MM.1S (cell line): ENCODE data around the gene GAK.

Experiments used
- DNase-seq: peaks from one replicate; pipeline ENCODE4 v3.0.0-alpha.2; 2015
- H2AFZ ChIP-seq: fragments of 300-600 bp; sonication (generic); 2 replicates; pipeline ENCODE4 v1.6.0; 2016; ENCODE audit warnings: antibody characterized with exemption, low read length
- H3F3A ChIP-seq: fragments of 300-600 bp; sonication (generic); 2 replicates; pipeline ENCODE4 v1.6.1; 2016; ENCODE audit warnings: mild to moderate bottlenecking, antibody characterized with exemption, low read length, moderate library complexity, mixed read lengths; ENCODE audit not compliant: insufficient read depth
- H3K27ac ChIP-seq: fragments of 300-600 bp; sonication (generic); 2 replicates; pipeline ENCODE4 v1.5.1; 2016; ENCODE audit warnings: mild to moderate bottlenecking, low read length
- H3K27me3 ChIP-seq: fragments of 300-600 bp; sonication (generic); replicated peaks from 2 replicates; pipeline ENCODE4 v1.6.0; 2016; ENCODE audit warnings: low read length; ENCODE audit not compliant: insufficient read depth
- H3K36me3 ChIP-seq: fragments of 300-600 bp; sonication (generic); replicated peaks from 2 replicates; pipeline ENCODE4 v1.6.1; 2016; ENCODE audit warnings: mild to moderate bottlenecking, low read length, mixed read lengths; ENCODE audit not compliant: insufficient read depth
- H3K4me1 ChIP-seq: fragments of 300-600 bp; sonication (generic); 2 replicates; pipeline ENCODE4 v1.6.1; 2016; ENCODE audit warnings: low read length, mixed read lengths
- H3K4me2 ChIP-seq: fragments of 300-600 bp; sonication (generic); 2 replicates; pipeline ENCODE4 v1.6.0; 2016; ENCODE audit warnings: low read depth, low read length
- H3K4me3 ChIP-seq: fragments of 300-600 bp; sonication (generic); 2 replicates; pipeline ENCODE4 v1.5.1; 2016; ENCODE audit warnings: low read length, mixed read lengths
- H3K79me2 ChIP-seq: fragments of 300-600 bp; sonication (generic); 2 replicates; pipeline ENCODE4 v1.6.1; 2016; ENCODE audit warnings: mixed run types, low read length, mixed read lengths
- H3K9ac ChIP-seq: fragments of 300-600 bp; sonication (generic); 2 replicates; pipeline ENCODE4 v1.6.1; 2016; ENCODE audit warnings: low read length, mixed read lengths
- H3K9me2 ChIP-seq: fragments of 300-600 bp; sonication (generic); replicated peaks from 2 replicates; pipeline ENCODE4 v1.6.1; 2016; ENCODE audit warnings: mild to moderate bottlenecking, low read length, mixed read lengths; ENCODE audit not compliant: insufficient read depth
- H3K9me3 ChIP-seq: fragments of 300-600 bp; sonication (generic); replicated peaks from 2 replicates; pipeline ENCODE4 v1.6.1; 2016; ENCODE audit warnings: mild to moderate bottlenecking, low read length, mixed read lengths; ENCODE audit not compliant: insufficient read depth
- H4K20me1 ChIP-seq: fragments of 300-600 bp; sonication (generic); 2 replicates; pipeline ENCODE4 v1.6.1; 2016; ENCODE audit warnings: mild to moderate bottlenecking, low read length, moderate library complexity, mixed read lengths; ENCODE audit not compliant: insufficient read depth
- CTCF ChIP-seq: fragments of 300-600 bp; sonication (generic); IDR thresholded peaks from 2 replicates; pipeline ENCODE4 v1.5.1; 2016; ENCODE audit warnings: antibody characterized with exemption, low read length, mixed read lengths
- EZH2 ChIP-seq: fragments of 300-600 bp; sonication (generic); optimal IDR thresholded peaks from 2 replicates; pipeline ENCODE3; 2017; ENCODE audit warnings: low read depth, mild to moderate bottlenecking, antibody characterized with exemption, low read length, mixed read lengths
- EZH2phosphoT487 ChIP-seq: fragments of 300-600 bp; sonication (generic); IDR thresholded peaks from 2 replicates; pipeline ENCODE4 v1.6.1; 2018; ENCODE audit warnings: antibody characterized with exemption, low read length

Gene GAK

GRCh38 chr4:874056-874455, 58.1 kb downstream of the GAK start:
- no peak overlapping the region for H2AFZ ChIP-seq
- H3K9me2 ChIP-seq, result no peaks in the 10 kb centered on the region
- no peaks in the 10 kb centered on the region for H3K79me2 ChIP-seq
- no peak for DNase-seq
- H3K4me2 ChIP-seq, result no peak overlapping the region
- no peak overlapping the region for H3K4me3 ChIP-seq
- no peaks in the 10 kb centered on the region for H3F3A ChIP-seq
- H3K27ac ChIP-seq, result no peak overlapping the region
- H3K9me3 ChIP-seq, result no peaks in the 10 kb centered on the region
- no peaks in the 10 kb centered on the region for H3K4me1 ChIP-seq
- H3K27me3 ChIP-seq, result no peaks in the 10 kb centered on the region
- TF ChIP-seq EZH2phosphoT487 (no peak), CTCF (no peak), EZH2 (no peak)
- H3K9ac ChIP-seq, result no peak overlapping the region
- no peaks in the 10 kb centered on the region for H4K20me1 ChIP-seq
- H3K36me3 ChIP-seq, result peaks cover 20% of the 10 kb centered on the region

- H4K20me1 ChIP-seq, result no peaks in the 10 kb centered on the region
- no peak overlapping the region for H3K9ac ChIP-seq
- no peaks in the 10 kb centered on the region for H3K9me3 ChIP-seq
- peaks cover 23% of the 10 kb centered on the region for H3K36me3 ChIP-seq
- no peaks in the 10 kb centered on the region for H3F3A ChIP-seq
- no peak overlapping the region for H3K27ac ChIP-seq
- H3K4me3 ChIP-seq, result no peak overlapping the region
- no peaks in the 10 kb centered on the region for H3K9me2 ChIP-seq
- no peak for DNase-seq
- no peaks in the 10 kb centered on the region for H3K79me2 ChIP-seq
- H3K4me1 ChIP-seq, result no peaks in the 10 kb centered on the region
- H3K27me3 ChIP-seq, result no peaks in the 10 kb centered on the region
- H3K4me2 ChIP-seq, result no peak overlapping the region
- H2AFZ ChIP-seq, result no peak overlapping the region
- no peak for TF ChIP-seq CTCF
- TF ChIP-seq EZH2, result no peak
- TF ChIP-seq EZH2phosphoT487, result no peak
Measured at GRCh38 chr4:872241-872981, 59.7 kb downstream of the GAK start.

- H3K79me2 ChIP-seq, result no peaks in the 10 kb centered on the region
- H3K4me1 ChIP-seq, result no peaks in the 10 kb centered on the region
- TF ChIP-seq EZH2phosphoT487 (no peak), EZH2 (no peak), CTCF (no peak)
- H3K9ac ChIP-seq, result no peak overlapping the region
- no peaks in the 10 kb centered on the region for H3K9me2 ChIP-seq
- no peak overlapping the region for H3K4me2 ChIP-seq
- H3K36me3 ChIP-seq, result peaks cover 19% of the 10 kb centered on the region
- no peaks in the 10 kb centered on the region for H3K9me3 ChIP-seq
- no peaks in the 10 kb centered on the region for H3F3A ChIP-seq
- no peak overlapping the region for H3K27ac ChIP-seq
- no peak overlapping the region for H3K4me3 ChIP-seq
- no peaks in the 10 kb centered on the region for H4K20me1 ChIP-seq
- DNase-seq, result no peak
- no peak overlapping the region for H2AFZ ChIP-seq
- no peaks in the 10 kb centered on the region for H3K27me3 ChIP-seq
Measured at GRCh38 chr4:871484-871883, 60.6 kb downstream of the GAK start.
